Skin of body (tissue), 3 donors: ENCODE data around the gene DLG1. TPM values are rescaled to one million over a fixed set of nuclear protein-coding genes. Genes with fewer than 3 reads are reported as not detected.

ENCODE experiments used
- DNase-seq: peaks from one replicate; lab custom pipeline; 2025; lab: John Stamatoyannopoulos, UW
- small RNA-seq: library from RNA; depleted of rRNA; stranded (forward); fragments of <200 nt; gene quantifications from one replicate; pipeline ENCODE3, GENCODE V24; 2014; ENCODE audit warnings: low replicate concordance
- total RNA-seq: library from RNA; depleted of rRNA; stranded (reverse); fragments of >200 nt; gene quantifications from one replicate; pipeline ENCODE4 v1.2.3, GENCODE V29; 2014

DLG1 gene
- total RNA-seq, 1 donor from 2014 or later: 119 TPM

- no peak for DNase-seq
Measured at GRCh38 chr3:197001106-197001971, 297.1 kb downstream of the DLG1 start.

GRCh38 chr3:197000211-197000610 lies 298.2 kb downstream of the DLG1 start:
- DNase-seq: no peak

- DNase-seq: no peak
Measured at GRCh38 chr3:196998966-196999760, 299.2 kb downstream of the DLG1 start.

GRCh38 chr3:196997311-196997710 lies 301.1 kb downstream of the DLG1 start:
- no peak for DNase-seq

- no peak for DNase-seq
Measured at GRCh38 chr3:196996454-196997265, 301.8 kb downstream of the DLG1 start.

GRCh38 chr3:196995646-196996355 lies 302.6 kb downstream of the DLG1 start:
- no peak for DNase-seq

GRCh38 chr3:196995027-196995426 lies 303.4 kb downstream of the DLG1 start:
- no peak for DNase-seq

- DNase-seq: no peak
Measured at GRCh38 chr3:196994056-196994455, 304.4 kb downstream of the DLG1 start.

Small RNAs within 50 kb of the gene (small RNA-seq; reads per million reads assigned to genes)
- gene MIR4797: not detected
